HEK293T (cell line): ENCODE data around the gene PELI2.

Source experiments
- BHLHE40 ChIP-seq: fragments of 450-650 bp; IDR thresholded peaks from 2 replicates; pipeline ENCODE4 v1.6.1; 2016; ENCODE audit warnings: mild to moderate bottlenecking, moderate library complexity, borderline replicate concordance
- CTBP1 ChIP-seq: fragments of 450-650 bp; IDR thresholded peaks from 2 replicates; pipeline ENCODE4 v1.6.1; 2016; ENCODE audit warnings: borderline replicate concordance
- FOXK2 ChIP-seq: fragments of 450-650 bp; IDR thresholded peaks from 2 replicates; pipeline ENCODE4 v1.6.1; 2016; ENCODE audit warnings: mild to moderate bottlenecking
- L3MBTL2 ChIP-seq: fragments of 450-650 bp; conservative IDR thresholded peaks from 2 replicates; pipeline ENCODE4 v1.6.1; 2016; ENCODE audit warnings: mild to moderate bottlenecking
- LEF1 ChIP-seq: fragments of 450-650 bp; IDR thresholded peaks from 2 replicates; pipeline ENCODE4 v1.6.1; 2017; ENCODE audit warnings: mild to moderate bottlenecking, borderline replicate concordance
- NFRKB ChIP-seq: fragments of 450-650 bp; IDR thresholded peaks from 2 replicates; pipeline ENCODE4 v1.6.1; 2016; ENCODE audit warnings: mild to moderate bottlenecking, moderate library complexity
- SP1 ChIP-seq: fragments of 450-650 bp; IDR thresholded peaks from 2 replicates; pipeline ENCODE4 v1.6.1; 2017
- SUZ12 ChIP-seq: fragments of 450-650 bp; IDR thresholded peaks from 2 replicates; pipeline ENCODE4 v1.6.1; 2016; ENCODE audit warnings: mild to moderate bottlenecking
- TARDBP ChIP-seq: fragments of 450-650 bp; IDR thresholded peaks from 2 replicates; pipeline ENCODE4 v1.6.1; 2016

DNA sequence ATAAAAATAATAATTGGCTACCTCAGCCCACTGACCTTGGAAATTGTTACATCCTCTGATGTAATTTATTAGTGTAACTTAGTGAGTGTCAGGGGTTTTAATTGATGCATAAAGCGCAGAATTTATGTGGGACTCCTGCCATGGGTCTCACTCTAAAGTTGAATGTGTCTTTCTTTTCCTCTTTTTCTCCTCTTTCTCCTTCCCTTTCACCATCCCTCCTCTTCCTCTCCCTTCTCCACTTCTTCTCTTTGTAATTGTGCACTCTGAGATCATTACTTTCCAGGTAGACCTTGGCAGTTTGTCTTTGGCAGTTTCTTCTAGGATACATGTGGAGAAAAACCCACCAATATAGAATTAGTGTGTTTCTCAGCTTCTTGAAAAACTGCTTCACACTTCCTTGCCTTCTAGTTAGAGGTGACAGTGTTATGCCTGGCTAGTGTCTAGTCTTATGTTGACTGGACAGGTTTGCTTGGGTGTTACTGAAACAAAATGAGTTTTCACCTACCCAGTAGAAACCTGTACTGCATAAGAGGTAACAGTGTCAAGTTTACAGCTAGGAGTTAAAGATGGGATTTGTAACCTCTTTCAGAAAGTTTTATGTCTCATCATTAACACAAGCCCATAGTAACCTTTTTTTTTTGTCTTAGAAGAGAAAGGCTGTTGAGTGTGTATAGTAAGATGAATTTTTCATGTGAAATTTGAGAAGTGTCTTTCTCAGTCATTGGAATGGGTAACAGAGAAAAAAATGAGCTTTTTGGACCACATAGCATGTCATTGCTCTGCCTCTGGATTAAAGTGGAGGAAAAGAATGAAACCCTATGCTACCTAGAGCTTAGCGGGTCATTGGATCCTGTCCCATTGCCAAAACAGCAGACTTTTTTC lies 18.6 kb downstream of the PELI2 start:
- no peak for TF ChIP-seq SUZ12
- TF ChIP-seq TARDBP, result no peak
- TF ChIP-seq LEF1, result no peak
- TF ChIP-seq SP1, result no peak
- TF ChIP-seq L3MBTL2, result no peak
- no peak for TF ChIP-seq NFRKB
- no peak for TF ChIP-seq FOXK2
- TF ChIP-seq BHLHE40, result no peak
- TF ChIP-seq CTBP1, result no peak
